ENCODE measurements around the gene DNAL1. TPM values are rescaled to one million over a fixed set of nuclear protein-coding genes. Genes with fewer than 3 reads are reported as not detected.

Gene DNAL1
- total and polyA plus RNA-seq, 9 of the 15 experiments (the other 6 are each of a cell fraction or from before 2014, with no cell fraction given): 1.6 to 11.7 (median 4.8) TPM

- TF ChIP-seq KDM4B (IDR thresholded peaks at IDR 0.05; ENCODE audit: borderline replicate concordance in 2 of 2, low read depth in 1 of 2): no peak
- TF ChIP-seq REST (IDR thresholded peaks at IDR 0.05; ENCODE audit: borderline replicate concordance): 0 out of 2 replicates have a peak, but pooled peaks have one; percentile 33
- peak; percentile 22; the same call in 1 of the 2 replicates for TF ChIP-seq REST (CRISPR knock-in tag; IDR thresholded peaks at IDR 0.05; ENCODE audit: low read depth)
- TF ChIP-seq STAT5A (IDR thresholded peaks at IDR 0.05; ENCODE audit: borderline replicate concordance, low read length): no peak
- TF ChIP-seq FOXA3 (CRISPR knock-in tag; conservative IDR thresholded peaks at IDR 0.05 in 1 of 2, IDR thresholded peaks at IDR 0.05 in 1 of 2): no peak
- no peak for TF ChIP-seq MTA1 (IDR thresholded peaks at IDR 0.05; ENCODE audit: borderline replicate concordance)
- no peak for TF ChIP-seq MED1 (CRISPR knock-in tag; IDR thresholded peaks at IDR 0.05; ENCODE audit: borderline replicate concordance)
- TF ChIP-seq TBP (optimal IDR thresholded peaks at IDR 0.05; ENCODE audit: low read depth, low read length): peak; percentile 67
- peak; percentile 56 to 94 for TF ChIP-seq NONO (IDR thresholded peaks at IDR 0.05; ENCODE audit: low read depth in 2 of 2, low read length in 1 of 2)
- no peak for TF ChIP-seq PHTF2 (CRISPR knock-in tag; IDR thresholded peaks at IDR 0.05)
- TF ChIP-seq CTCF (IDR thresholded peaks at IDR 0.05 in 2 of 3, conservative IDR thresholded peaks at IDR 0.05 in 1 of 3; ENCODE audit: insufficient read depth in 2 of 3, low read depth in 1 of 3, low read length in 3 of 3): 0 out of 6 replicates have a peak, but pooled peaks of 1 of the 3 experiments have one; percentile 1
- no peak for TF ChIP-seq SAFB (IDR thresholded peaks at IDR 0.05; ENCODE audit: borderline replicate concordance, low read depth, low read length)
- no peak for TF ChIP-seq GTF2F1 (IDR thresholded peaks at IDR 0.05; ENCODE audit: low read depth, low read length)
- no peak for TF ChIP-seq CREB5 (CRISPR knock-in tag; IDR thresholded peaks at IDR 0.05)
These were observed 69.2 kb downstream of the DNAL1 start, which contains the start of gene PNMA1 (continued) for GRCh38 chr14:73713803-73714655.

Measured in K562 (cell line).